ENCODE measurements around the gene ARHGAP26. TPM values are rescaled to one million over a fixed set of nuclear protein-coding genes. Genes with fewer than 3 reads are reported as not detected.

ARHGAP26 gene
- total RNA-seq, 1 experiment from 2014 or later = 39.8 TPM

DNA sequence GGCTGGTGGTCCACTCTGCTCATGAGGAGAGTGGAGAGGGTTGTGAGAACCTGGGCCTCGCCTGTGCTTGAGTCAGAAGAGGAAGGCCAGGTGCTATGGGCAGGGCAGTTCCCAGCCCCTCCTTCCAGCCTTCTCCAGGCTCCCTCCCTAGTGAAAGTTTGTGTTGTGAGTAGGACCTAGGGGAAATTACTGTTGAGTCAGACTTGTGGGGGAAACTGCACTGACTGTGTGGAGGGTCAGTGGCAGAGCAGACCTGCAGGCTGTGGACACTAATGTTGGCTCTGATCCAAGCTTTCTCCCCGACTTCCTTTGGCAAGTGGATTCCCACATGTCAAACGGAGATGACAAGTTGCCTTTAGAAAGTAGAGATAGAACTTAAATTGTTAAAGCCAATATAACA lies 102.6 kb downstream of the ARHGAP26 start:
- H3K9me3 ChIP-seq (ENCODE audit: low read length) = no peaks in the 10 kb centered on the region
- no peaks in the 10 kb centered on the region for H3K27me3 ChIP-seq (ENCODE audit: low read length)
- no peak overlapping the region for H2AFZ ChIP-seq (ENCODE audit: low read length)
- no peak overlapping the region for H3K27ac ChIP-seq (ENCODE audit: low read length)
- no peak for DNase-seq
- no peaks in the 10 kb centered on the region for H3K36me3 ChIP-seq (ENCODE audit: insufficient read depth, low read length)
- no peaks in the 10 kb centered on the region for H3K4me1 ChIP-seq (ENCODE audit: low read length)
- no peaks in the 10 kb centered on the region for H3K9me2 ChIP-seq (replicated peaks; ENCODE audit: insufficient read depth, low read length)
- no peak overlapping the region for H3K4me2 ChIP-seq (ENCODE audit: low read depth, low read length, poor library complexity, severe bottlenecking)
- H4K20me1 ChIP-seq (ENCODE audit: insufficient read depth, low read depth, low read length) = no peaks in the 10 kb centered on the region
- H3K9ac ChIP-seq (ENCODE audit: low read length) = no peak overlapping the region
- H3K79me2 ChIP-seq (ENCODE audit: low read length) = no peaks in the 10 kb centered on the region
- H3K4me3 ChIP-seq (ENCODE audit: low read length) = no peak overlapping the region

- H3K4me1 ChIP-seq (ENCODE audit: low read length) = no peaks in the 10 kb centered on the region
- no peak for DNase-seq
- H3K79me2 ChIP-seq (ENCODE audit: low read length) = no peaks in the 10 kb centered on the region
- no peak overlapping the region for H3K9ac ChIP-seq (ENCODE audit: low read length)
- H3K4me3 ChIP-seq (ENCODE audit: low read length) = no peak overlapping the region
- no peaks in the 10 kb centered on the region for H3K36me3 ChIP-seq (ENCODE audit: insufficient read depth, low read length)
- no peak overlapping the region for H3K4me2 ChIP-seq (ENCODE audit: low read depth, low read length, poor library complexity, severe bottlenecking)
- no peaks in the 10 kb centered on the region for H3K9me3 ChIP-seq (ENCODE audit: low read length)
- no peaks in the 10 kb centered on the region for H3K27me3 ChIP-seq (ENCODE audit: low read length)
- H3K9me2 ChIP-seq (replicated peaks; ENCODE audit: insufficient read depth, low read length) = no peaks in the 10 kb centered on the region
- H3K27ac ChIP-seq (ENCODE audit: low read length) = no peak overlapping the region
- no peak overlapping the region for H2AFZ ChIP-seq (ENCODE audit: low read length)
- no peaks in the 10 kb centered on the region for H4K20me1 ChIP-seq (ENCODE audit: insufficient read depth, low read depth, low read length)
These were observed 103.7 kb downstream of the ARHGAP26 start for GRCh38 chr5:142873831-142874230.

- Histone ChIP-seq H3K79me2 (ENCODE audit: low read length) (no peaks in the 10 kb centered on the region), H3K9me3 (ENCODE audit: low read length) (no peaks in the 10 kb centered on the region), H4K20me1 (ENCODE audit: insufficient read depth, low read depth, low read length) (no peaks in the 10 kb centered on the region), H3K9me2 (replicated peaks; ENCODE audit: insufficient read depth, low read length) (no peaks in the 10 kb centered on the region), H3K27me3 (ENCODE audit: low read length) (no peaks in the 10 kb centered on the region), H3K4me1 (ENCODE audit: low read length) (no peaks in the 10 kb centered on the region), H3K36me3 (ENCODE audit: insufficient read depth, low read length) (no peaks in the 10 kb centered on the region), H3K4me3 (ENCODE audit: low read length) (no peak overlapping the region), H3K27ac (ENCODE audit: low read length) (no peak overlapping the region), H2AFZ (ENCODE audit: low read length) (no peak overlapping the region), H3K4me2 (ENCODE audit: low read depth, low read length, poor library complexity, severe bottlenecking) (no peak overlapping the region), H3K9ac (ENCODE audit: low read length) (no peak overlapping the region)
- DNase-seq = no peak
These were observed 104.4 kb downstream of the ARHGAP26 start for GRCh38 chr5:142874540-142874939.

GRCh38 chr5:142875936-142876335 lies 105.8 kb downstream of the ARHGAP26 start:
- Histone ChIP-seq H4K20me1 (ENCODE audit: insufficient read depth, low read depth, low read length) (no peaks in the 10 kb centered on the region), H3K79me2 (ENCODE audit: low read length) (no peaks in the 10 kb centered on the region), H3K4me2 (ENCODE audit: low read depth, low read length, poor library complexity, severe bottlenecking) (no peak overlapping the region), H3K27ac (ENCODE audit: low read length) (no peak overlapping the region), H3K4me1 (ENCODE audit: low read length) (peaks cover 4% of the 10 kb centered on the region), H3K9me3 (ENCODE audit: low read length) (no peaks in the 10 kb centered on the region), H3K27me3 (ENCODE audit: low read length) (no peaks in the 10 kb centered on the region), H2AFZ (ENCODE audit: low read length) (no peak overlapping the region), H3K9me2 (replicated peaks; ENCODE audit: insufficient read depth, low read length) (no peaks in the 10 kb centered on the region), H3K36me3 (ENCODE audit: insufficient read depth, low read length) (no peaks in the 10 kb centered on the region), H3K4me3 (ENCODE audit: low read length) (no peak overlapping the region), H3K9ac (ENCODE audit: low read length) (no peak overlapping the region)
- DNase-seq = no peak

DNA sequence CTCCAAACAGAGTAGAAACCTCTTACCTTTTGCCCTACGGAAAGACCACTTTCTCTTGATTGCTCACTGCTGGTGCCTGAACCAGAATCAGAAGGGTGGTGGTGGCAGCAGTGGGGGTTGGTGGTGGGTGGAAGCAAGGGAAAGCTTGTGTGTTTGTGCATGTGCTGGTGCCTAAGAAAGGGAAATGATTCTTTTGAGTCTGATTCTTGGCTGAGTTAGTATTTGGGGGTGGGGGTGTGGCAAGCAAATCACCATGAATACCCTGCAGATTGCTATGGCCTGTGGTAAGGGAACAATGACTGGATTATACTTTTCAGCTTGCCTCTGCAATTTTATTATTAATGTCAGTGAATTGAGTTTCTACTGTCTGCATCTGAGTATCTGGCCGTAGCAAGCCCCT lies 106.6 kb downstream of the ARHGAP26 start:
- Histone ChIP-seq H3K27ac (ENCODE audit: low read length) (no peak overlapping the region), H3K4me3 (ENCODE audit: low read length) (no peak overlapping the region), H3K79me2 (ENCODE audit: low read length) (no peaks in the 10 kb centered on the region), H3K27me3 (ENCODE audit: low read length) (no peaks in the 10 kb centered on the region), H3K9me3 (ENCODE audit: low read length) (no peaks in the 10 kb centered on the region), H3K9ac (ENCODE audit: low read length) (no peak overlapping the region), H2AFZ (ENCODE audit: low read length) (no peak overlapping the region), H3K4me1 (ENCODE audit: low read length) (peaks cover 12% of the 10 kb centered on the region), H3K36me3 (ENCODE audit: insufficient read depth, low read length) (no peaks in the 10 kb centered on the region), H3K9me2 (replicated peaks; ENCODE audit: insufficient read depth, low read length) (no peaks in the 10 kb centered on the region), H3K4me2 (ENCODE audit: low read depth, low read length, poor library complexity, severe bottlenecking) (no peak overlapping the region), H4K20me1 (ENCODE audit: insufficient read depth, low read depth, low read length) (no peaks in the 10 kb centered on the region)
- no peak for DNase-seq

DNA sequence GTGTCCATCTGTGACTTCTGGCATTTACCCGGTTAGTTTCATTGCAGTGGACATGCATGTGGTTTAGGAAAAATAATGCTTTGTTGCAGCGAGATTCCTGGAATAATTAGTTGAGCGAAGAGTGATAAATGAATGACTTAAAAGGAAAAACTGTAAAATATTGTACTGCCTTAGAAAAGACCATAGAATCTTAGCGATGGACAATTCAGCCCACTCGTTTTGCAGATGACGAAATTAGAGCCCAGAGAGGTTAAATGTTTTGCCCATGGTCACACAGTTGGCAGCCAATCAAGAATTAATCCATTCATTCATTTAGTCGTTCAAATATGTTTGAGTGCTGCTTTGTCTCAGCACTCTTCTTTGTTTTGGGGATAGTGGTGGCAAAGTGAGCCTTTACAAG lies 107.9 kb downstream of the ARHGAP26 start:
- Histone ChIP-seq H3K4me2 (ENCODE audit: low read depth, low read length, poor library complexity, severe bottlenecking) (no peak overlapping the region), H3K4me3 (ENCODE audit: low read length) (no peak overlapping the region), H3K27ac (ENCODE audit: low read length) (no peak overlapping the region)

DNA sequence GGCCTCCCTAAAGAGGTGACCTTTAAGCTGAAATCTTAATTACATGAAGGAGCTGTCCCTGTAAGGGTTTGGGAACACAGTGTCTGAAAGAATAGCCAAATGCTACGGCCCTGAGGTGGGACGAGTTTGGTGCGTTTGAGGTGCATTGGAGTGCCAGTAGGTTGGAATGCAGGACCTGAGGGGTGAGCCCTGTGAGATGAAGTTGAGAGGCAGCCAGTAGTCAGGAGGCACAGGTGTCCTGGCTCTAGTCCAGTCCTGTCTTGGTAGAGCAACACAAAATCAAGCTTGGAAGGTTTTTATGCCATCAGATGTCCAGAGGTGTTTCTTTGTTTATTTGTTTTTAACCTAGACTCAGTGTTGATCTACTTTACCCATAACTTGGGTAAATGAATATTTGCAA lies 108.5 kb downstream of the ARHGAP26 start:
- Histone ChIP-seq H3K27me3 (ENCODE audit: low read length) (no peaks in the 10 kb centered on the region), H3K36me3 (ENCODE audit: insufficient read depth, low read length) (no peaks in the 10 kb centered on the region), H4K20me1 (ENCODE audit: insufficient read depth, low read depth, low read length) (no peaks in the 10 kb centered on the region), H3K9ac (ENCODE audit: low read length) (no peak overlapping the region), H2AFZ (ENCODE audit: low read length) (no peak overlapping the region), H3K79me2 (ENCODE audit: low read length) (no peaks in the 10 kb centered on the region), H3K9me3 (ENCODE audit: low read length) (no peaks in the 10 kb centered on the region), H3K9me2 (replicated peaks; ENCODE audit: insufficient read depth, low read length) (no peaks in the 10 kb centered on the region), H3K4me1 (ENCODE audit: low read length) (peaks cover 18% of the 10 kb centered on the region), H3K4me3 (ENCODE audit: low read length) (no peak overlapping the region), H3K27ac (ENCODE audit: low read length) (no peak overlapping the region), H3K4me2 (ENCODE audit: low read depth, low read length, poor library complexity, severe bottlenecking) (no peak overlapping the region)
- DNase-seq = no peak

More for the DNA sequence above, 107.9 kb downstream of the ARHGAP26 start:
- no peaks in the 10 kb centered on the region for H3K9me2 ChIP-seq (replicated peaks; ENCODE audit: insufficient read depth, low read length)
- no peak for DNase-seq
- H3K9me3 ChIP-seq (ENCODE audit: low read length) = no peaks in the 10 kb centered on the region
- no peaks in the 10 kb centered on the region for H3K27me3 ChIP-seq (ENCODE audit: low read length)
- H3K9ac ChIP-seq (ENCODE audit: low read length) = no peak overlapping the region
- H3K36me3 ChIP-seq (ENCODE audit: insufficient read depth, low read length) = no peaks in the 10 kb centered on the region
- H4K20me1 ChIP-seq (ENCODE audit: insufficient read depth, low read depth, low read length) = no peaks in the 10 kb centered on the region
- H3K4me1 ChIP-seq (ENCODE audit: low read length) = peaks cover 18% of the 10 kb centered on the region
- no peak overlapping the region for H2AFZ ChIP-seq (ENCODE audit: low read length)
- no peaks in the 10 kb centered on the region for H3K79me2 ChIP-seq (ENCODE audit: low read length)

DNA sequence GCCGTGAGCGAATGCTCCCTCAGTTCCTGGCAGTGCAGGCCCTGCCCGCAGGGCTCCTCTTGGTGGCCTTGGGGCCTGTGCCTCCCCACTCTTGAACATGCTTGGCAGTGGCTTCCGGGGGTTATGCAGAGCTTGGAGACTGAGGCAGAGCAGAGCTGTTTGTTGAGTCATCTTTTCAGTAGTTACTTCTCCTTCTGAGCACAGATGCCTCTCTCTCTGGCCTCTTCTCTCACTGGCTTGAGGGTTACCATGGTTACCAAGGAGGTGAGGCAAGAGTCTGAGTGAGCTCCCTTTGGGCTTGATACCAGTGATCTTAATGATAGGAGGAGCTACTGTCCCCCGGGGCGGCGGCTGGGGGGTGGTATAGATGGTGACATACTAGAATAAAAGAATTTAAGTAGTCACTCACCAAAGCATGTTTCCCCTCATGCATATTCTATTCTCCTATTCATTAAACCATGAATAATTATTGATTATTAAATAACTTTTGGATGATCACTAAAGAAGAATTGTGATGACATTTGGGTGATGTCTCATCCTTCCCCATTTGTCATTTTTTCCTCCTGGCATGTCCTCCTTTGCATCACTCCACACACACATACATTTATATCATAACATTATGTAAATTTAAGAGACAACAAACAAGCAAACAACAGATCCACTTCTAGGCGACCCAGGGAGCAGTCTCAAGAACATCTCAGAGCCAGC lies 111.1 kb downstream of the ARHGAP26 start:
- Histone ChIP-seq H3K27me3 (ENCODE audit: low read length) (no peaks in the 10 kb centered on the region), H3K36me3 (ENCODE audit: insufficient read depth, low read length) (no peaks in the 10 kb centered on the region), H3K4me3 (ENCODE audit: low read length) (no peak overlapping the region), H3K9me3 (ENCODE audit: low read length) (no peaks in the 10 kb centered on the region), H2AFZ (ENCODE audit: low read length) (no peak overlapping the region), H3K4me1 (ENCODE audit: low read length) (peaks cover 18% of the 10 kb centered on the region), H4K20me1 (ENCODE audit: insufficient read depth, low read depth, low read length) (no peaks in the 10 kb centered on the region), H3K9ac (ENCODE audit: low read length) (no peak overlapping the region), H3K4me2 (ENCODE audit: low read depth, low read length, poor library complexity, severe bottlenecking) (peak overlapping the region; percentile 17), H3K9me2 (replicated peaks; ENCODE audit: insufficient read depth, low read length) (no peaks in the 10 kb centered on the region), H3K79me2 (ENCODE audit: low read length) (no peaks in the 10 kb centered on the region), H3K27ac (ENCODE audit: low read length) (no peak overlapping the region)
- DNase-seq = peak; percentile 86

Measured in Karpas-422 (cell line).